Amygdala (tissue), 56 donors: Measurements from ENCODE around the gene NT5DC4.

ENCODE experiments used
- DNase-seq, 56 donors: peaks; one replicate each; lab custom pipeline; 2025; lab: John Stamatoyannopoulos, UW

NT5DC4 gene

DNA sequence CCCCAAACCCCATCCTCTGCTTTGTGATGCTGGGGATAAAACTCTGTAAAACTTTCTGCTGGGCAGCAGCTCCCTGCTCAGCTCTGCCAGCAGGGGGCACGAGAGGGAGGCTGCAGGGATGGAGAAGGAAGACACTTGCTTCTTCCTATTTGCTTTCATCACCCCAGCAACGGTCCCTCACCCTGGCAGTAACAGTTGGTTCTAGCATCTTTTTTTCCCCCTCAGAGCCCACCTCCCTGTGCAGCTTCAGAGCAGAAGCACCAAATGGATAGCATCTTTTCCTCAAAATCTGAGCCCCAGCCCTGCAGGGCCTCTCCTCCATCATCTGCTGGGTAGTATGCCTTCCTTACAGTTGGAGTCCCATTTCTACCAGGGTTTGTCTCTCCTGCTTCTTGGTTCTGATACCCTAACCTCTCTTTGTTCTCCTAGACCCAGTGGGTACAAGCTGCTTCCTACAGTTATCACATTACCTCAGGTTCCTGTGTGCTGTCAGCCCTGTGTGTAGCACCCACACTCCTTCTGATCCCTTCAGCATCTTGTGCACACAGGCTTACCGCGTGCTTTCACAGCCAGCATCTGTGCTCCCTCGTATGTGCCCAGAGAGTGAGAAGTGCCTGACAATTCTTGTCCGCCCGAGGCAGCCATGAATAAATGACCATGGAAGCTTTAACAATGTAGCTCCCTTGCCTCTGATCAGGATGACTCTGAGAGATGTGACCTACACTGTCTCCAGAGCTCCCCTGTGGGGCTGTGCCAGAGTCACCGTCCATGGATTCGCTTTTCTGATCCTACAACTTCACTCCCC is 29.1 kb downstream of the NT5DC4 start:
- DNase-seq, result peak in 54 of 56 donors; percentile 10 to 82 (median 51)

DNA sequence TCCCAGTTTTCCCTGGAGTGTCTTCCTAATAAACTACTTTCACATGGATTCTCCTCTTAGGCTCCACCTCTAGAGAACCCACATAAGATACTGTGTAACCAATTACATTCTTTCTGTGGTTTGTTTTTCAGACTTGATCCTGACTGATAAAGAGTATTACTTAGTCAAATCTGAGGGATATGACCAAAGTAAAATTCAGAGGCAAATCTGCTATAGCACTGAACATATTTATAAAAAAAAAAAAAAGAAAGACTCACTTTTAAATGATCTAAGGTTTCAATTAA is 29.7 kb downstream of the NT5DC4 start:
- no peak for DNase-seq

DNA sequence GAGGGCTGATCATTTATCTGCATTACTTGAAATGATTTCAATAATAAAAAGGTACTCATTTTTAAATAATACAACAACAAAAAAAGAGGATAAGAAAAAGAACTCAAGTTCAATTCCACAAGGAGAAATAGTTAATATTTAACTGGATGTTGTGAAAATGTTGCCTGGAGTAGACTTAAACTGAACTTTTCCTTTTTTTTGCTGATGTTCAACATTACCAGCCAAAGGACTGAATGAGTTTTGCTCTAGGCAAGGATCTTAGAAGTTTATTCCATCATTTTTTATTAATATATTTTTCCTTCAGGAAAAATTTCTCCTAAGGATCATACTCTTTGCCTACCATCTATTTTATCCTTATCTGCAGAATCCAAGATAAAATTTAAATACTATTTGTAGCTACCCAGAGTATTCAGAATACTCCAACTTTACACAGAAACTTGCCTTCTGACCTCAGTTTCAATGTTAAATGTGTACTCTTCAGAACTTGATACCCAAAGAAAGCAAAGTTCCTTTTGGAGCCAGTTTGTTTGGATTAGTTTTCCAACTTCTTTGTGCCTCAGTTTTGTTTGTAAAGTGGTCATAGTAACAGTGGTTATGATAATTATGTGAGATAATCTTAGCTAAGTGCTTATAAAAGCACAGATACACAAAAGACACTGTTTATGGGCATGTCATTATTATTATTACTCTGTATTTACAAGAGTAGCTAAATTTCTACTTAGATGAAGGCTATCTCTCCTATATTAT is 30.8 kb downstream of the NT5DC4 start:
- DNase-seq, result no peak

DNA sequence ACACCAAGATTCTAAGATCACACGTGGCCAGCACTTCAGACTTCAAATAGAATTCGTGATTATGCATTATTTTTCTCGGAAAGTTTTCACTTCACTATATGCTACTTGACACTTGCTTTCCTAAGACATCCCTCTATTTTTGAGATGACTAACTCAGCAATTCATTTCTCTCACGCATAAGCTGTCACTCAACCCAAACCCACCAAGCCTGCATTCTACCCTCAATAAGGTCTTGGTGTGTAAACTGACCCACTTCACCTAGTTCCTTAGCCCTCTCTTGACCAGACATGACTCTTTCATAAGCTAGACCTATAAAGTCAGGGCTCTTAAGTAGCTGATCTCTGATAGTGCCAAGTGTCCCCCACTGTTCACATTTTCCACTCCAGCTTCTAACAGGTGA is 31.8 kb downstream of the NT5DC4 start:
- DNase-seq, result no peak

DNA sequence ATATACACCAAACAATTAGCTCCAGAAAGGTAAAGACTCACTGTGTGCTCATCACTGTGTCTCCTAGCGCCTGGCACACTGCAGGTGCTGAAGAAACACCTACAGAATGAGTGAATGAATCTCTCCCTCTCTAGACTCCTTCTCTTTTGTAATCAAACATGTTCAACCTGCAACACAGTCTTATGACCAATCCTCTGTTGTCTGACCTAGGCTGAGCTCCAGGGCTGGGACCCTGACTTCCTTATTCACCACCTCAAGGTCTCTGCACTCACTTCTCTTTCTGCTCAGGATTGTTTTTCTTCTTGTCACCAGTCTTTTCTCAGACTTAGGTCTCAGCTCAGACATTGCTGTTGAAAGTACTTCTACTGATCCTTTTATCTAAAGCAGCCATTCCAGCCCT is 33.7 kb downstream of the NT5DC4 start:
- DNase-seq, result no peak

DNA sequence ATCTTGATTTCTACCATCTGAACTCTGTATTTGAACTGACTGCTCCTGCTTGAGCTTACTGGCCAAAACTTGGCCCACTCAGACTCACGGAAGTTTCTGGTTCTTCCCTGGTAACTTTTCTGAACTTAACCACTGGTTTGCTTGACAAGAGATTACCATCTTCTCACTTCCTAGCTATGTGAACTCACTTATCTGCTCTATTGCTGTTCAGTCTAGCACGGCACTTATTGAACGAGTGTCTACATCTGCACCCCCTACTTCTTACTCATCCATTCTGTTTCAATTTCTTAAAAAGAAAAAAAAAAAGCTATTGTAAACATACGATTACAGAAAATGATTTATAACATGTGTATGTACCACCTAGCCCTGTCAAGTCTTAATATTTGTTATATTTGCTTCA is 34.6 kb downstream of the NT5DC4 start:
- no peak for DNase-seq

DNA sequence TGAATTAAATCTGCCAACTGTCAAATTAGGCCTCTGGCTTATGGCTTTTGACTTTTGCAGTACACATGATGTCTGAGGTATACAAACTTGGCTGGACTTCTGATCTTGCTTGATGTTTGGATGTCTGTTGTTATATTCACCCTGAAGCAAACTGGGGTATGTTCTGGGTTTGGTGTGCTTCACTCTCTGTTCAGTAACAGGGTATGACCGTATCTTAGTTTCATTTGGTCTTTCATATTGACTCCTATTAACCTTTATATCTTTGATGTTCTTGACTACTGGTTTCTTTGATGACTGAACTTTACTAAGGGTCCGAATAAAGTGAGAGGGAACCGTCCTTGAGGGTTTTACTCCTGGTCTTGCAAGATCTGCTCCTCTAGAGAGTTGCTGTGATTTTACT is 35.4 kb downstream of the NT5DC4 start:
- DNase-seq, result no peak

DNA sequence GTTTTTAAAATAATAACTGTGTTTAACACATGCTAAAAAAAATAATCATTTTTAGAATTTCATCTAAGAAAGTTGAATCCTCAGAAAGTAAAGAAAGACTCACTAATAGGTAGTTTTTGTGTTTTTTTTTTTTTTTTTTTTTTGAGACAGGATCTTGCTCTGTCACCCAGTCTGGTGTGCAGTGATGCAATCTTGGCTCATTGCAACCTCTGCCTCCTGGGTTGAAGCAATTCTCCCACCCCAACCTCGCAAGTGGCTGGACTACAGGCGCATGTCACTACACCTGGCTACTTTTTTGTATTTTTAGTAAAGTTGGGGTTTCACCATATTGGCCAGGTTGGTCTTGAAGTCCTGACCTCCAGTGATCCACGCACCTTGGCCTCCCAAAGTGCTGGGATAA is 36.4 kb downstream of the NT5DC4 start:
- no peak for DNase-seq

DNA sequence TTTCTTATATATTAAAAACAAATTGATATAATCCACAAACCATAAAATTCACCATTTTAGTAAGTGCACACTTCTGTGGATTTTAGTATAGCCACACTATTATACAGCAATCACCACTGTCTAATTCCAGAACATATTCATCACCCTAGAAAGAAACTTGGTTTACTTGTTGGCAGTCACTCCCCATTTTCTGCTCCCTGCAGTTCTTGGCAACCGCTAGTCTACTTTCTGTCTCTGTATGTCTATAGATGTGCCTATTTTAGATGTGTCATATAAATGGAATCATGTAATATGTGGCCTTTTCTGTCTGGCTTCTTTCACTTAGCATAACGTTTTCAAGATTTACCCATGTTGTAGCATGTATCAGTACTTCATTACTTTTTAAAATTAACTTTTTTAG is 37.9 kb downstream of the NT5DC4 start:
- no peak for DNase-seq

DNA sequence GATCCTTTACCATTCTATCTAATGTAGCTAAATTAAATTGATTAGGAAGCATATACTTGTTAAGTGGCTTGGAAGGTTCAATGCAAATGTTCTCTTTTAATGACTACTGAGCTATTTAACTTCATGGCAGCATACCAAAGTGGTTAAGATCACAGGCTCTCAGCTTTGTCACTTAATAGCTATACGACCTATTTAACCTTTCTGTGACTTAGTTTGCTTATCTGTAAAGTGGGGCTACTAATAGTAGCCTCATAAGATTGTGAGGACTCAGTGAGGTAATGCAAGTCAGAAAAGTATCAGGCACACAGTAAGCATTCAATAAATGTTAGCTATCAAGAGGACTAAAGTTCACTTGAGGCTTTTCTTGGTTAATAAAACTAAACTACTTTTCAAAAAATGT is 39.3 kb downstream of the NT5DC4 start:
- DNase-seq, result no peak

DNA sequence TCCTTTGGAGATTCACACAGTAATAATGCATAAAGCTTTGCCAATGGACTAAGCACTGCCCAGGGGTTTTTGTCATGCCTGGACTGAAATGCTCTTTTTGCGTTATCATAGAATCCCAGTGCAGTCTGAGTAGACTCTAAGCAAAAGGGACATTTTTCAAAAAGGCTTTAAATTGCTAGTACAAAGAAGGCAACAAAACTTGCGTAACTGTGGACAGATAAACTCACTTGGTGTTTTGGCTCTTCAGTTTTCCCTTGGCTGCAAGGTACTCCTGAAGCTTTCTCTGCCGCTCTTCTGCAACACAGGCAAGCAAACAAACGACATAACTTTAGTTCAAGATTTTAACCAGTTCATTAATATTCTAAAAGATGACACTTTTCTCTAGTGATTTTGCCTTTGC is 41.5 kb downstream of the NT5DC4 start:
- DNase-seq, result no peak

DNA sequence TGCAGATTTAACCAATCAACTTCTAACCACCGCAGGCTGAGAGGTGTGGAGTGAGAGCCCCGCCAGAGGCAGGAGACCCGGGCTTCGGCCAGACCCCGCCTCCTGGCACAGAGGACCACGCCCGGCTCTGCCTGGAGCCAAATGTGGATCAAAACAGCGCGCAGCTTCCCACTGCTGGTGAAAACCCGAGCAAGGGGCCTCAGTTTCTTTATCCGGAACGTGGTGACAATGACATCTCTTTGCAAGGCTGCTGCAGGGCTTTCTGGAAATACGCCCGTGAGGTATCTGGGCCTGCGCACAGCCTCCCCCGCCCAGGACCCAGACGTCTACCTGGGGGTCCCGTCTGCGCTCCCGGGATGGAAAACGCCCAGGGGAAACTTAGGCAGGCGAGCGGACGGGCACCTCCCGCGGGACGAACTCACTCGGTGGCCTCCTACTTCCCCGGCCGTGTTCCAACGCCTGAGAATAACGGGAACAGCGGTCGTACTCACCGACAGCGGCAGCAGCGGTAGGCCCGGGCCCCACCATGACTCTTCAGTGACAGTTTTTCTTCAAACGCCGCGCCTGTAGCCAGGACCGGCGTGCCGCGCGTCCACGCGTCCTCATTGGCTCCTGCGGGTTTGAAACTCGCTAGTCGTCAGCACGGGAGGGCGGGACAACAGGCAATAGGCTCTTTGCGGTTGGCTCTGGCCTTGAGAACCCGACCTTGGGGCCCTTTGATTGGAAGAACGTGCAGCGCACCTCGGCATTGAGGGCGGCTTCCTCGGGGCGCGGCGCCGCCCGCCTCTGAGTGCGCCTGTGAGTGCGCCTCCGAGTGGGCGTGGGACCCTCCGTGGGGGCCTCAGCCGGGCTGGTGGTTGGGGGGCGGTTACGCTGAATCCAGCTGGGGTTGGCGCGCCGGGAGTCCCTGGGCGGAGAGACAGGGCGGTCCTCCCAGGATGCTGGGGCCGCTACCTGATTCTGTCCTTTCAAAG is 43.5 kb downstream of the NT5DC4 start, which contains the start of gene CKAP2L:
TSS of gene CKAP2L (minus strand) at position 539 of the 974 bp plus-strand sequence. CDS start at position 528, 11 bp downstream.
- peak; percentile 23 to 98 (median 92) for DNase-seq

DNA sequence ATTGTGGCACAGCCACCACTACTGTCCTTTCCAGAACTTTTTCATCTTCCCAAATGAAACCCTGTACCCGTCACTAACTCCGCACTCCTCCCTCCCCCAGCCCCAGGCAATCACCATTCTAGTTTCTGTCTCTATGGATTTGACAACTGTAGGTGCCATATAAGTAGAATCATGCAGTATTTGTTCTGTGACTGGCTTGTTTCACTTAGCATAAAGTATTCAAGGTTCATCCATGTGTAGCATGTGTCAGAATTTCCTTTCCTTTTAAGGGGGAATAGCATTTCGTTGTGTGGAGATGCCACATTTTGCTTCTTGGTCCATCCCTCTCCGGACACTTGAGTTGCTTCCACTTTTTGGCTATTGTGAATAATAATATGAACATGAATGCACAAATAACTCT is 44.4 kb downstream of the NT5DC4 start:
- no peak for DNase-seq

DNA sequence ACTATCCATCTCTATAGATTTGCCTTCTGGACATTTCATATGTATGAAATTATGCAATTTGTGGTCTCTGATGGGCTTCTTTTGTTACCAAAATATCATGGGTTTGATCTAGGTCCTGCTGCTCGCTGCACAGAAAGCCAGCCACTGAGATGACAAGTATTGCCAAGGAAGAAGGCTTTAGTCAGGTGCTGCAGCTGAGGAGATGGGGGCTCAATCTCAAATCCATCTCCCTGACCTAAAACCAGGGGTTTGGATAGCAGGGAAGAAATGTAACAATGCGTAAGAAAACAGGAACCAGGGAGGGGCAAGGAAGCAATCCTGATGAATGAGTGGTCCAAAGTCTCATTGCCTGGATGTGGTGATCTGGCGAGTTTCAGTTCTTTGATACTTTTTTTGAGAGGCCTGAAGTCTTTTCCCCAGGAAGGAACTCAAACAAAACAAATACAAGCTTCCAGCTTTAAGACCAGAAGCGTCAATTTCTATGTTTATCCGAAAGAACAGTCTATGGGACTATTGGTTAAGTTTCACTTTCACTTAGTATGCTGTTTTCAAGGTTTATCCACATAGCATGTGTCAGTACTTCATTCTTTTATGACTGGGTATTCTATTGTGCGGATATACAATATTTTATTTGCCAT is 47.0 kb downstream of the NT5DC4 start:
- DNase-seq, result no peak

DNA sequence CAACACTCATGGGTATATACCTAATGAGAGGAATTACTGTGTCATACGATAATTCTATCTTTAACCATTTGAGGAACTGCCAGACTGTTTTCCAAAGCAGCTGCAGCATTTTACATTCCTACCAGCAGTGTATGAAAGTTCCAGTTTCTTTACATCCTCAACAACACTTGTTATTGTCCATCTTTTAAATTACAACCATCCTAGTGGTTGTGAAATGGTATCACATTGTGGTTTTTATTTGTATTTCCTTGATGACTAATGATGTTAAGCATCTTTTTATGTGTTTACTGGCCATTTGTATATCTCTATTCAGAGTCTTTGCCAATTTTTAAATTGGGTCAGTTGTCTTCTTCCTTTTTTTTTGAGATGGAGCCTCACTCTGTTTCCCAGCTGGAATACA is 47.6 kb downstream of the NT5DC4 start:
- DNase-seq, result no peak

DNA sequence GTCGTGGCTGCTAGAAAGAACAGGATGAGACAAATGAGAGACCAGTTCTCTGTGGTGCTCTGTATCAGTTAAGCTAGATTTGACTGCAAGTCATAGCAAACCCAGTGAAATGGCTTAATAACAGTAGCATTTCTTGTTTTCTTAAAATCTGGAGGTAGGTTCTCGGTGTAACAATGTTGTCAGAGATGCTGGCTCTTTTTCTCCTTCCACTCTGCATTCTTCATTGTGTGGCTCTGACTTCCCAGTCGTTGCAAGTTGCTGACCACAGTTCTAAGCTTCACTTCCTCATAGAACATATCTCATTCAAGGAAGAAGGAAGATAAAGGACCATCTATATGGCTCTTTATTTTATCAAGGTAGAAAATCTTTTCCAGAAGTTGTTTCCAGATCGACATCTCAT is 51.5 kb downstream of the NT5DC4 start:
- no peak for DNase-seq

DNA sequence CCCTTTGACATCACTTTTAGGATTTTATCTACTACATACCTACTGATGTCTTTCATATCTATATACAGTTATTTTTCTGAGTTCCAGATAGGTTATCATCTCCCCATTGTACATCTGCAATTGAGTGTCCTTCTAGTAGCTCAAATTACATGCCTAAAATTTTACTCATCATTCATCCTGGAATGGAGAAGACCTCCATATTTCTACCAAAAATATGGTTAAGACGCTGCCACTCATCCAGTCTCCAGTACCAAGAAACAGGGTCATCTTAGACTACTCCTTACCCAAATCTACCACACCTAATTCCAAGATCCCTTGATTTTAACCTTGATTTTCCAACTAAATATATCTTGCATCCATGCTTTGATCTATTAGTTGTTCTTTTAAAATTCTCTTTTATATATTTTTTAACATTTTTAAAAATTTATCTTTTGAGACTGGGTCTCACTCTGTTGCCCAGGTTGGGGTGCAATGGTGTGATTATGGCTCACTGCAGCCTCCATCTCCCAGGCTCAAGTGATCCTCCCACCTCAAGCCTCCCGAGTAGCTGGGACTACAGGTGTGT is 52.2 kb downstream of the NT5DC4 start:
- DNase-seq, result no peak

DNA sequence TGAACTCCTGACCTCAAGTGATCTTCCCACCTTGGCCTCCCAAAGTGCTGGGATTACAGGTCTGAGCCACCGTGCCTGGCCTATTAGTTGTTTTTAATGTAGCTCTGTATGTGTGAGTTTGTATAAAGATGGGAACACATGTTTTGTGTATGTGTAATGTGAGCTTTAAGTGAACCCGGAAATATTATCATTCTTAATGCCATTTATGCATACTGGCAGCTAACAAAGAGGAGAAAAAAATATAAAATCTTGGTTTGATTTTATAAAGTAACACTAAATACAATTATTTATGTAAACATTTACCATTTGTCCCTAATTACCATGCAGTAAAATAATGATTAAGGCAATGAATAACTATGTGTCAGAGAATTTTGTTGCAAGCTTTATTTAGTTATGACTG is 52.7 kb downstream of the NT5DC4 start:
- no peak for DNase-seq

DNA sequence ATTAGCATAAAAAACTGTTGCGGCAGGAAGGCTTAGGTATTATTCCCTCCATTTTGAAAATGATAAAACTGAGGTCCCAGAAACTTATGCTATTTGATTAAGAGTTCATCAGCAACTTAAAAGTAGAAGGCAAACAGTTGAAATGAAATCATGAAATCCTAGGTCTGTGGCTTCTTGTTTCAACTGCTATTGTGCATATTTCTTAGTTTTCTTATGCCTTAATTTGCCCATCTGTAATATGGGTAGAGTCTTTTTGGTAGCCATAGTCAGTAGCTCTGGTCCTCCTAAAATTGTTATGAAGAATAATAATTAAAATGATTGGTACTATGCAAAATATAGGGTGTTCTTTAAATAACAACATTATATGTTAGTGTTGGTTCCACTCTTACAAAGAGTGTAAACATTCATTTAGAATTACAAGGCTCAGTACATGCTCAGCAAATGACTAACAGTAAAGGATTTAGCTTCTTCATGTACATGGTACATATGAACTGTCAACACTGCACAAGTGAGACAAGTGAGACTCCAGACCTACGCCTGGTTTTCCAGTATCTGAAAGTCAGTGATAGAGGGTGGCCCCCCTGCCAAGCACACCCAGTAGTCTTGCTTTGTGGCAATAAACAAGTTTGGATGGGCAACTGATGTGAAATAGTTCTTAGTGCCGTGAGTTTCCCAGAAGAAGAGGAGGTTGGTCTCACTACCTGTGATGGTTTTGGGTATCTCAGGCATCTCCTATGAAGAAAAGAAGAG is 53.9 kb downstream of the NT5DC4 start:
- no peak for DNase-seq
